Right cardiac atrium (tissue), 5 donors: ENCODE data around the gene DDT. TPM values are rescaled to one million over a fixed set of nuclear protein-coding genes. Genes with fewer than 3 reads are reported as not detected.
A peak's percentile ranks its signal among the peaks of the same experiment; 100 is the strongest.
"Not testable (repeated sequence)": the region's sequence is repeated elsewhere in the genome, so short reads cannot be mapped to it uniquely, and the experiment has no call there.

Experiments used
- ATAC-seq, 2 donors: fragments of 200-7000 bp; cut with Tn5 transposase; one replicate each; pipeline versions ENCODE4 v1.8.0 to v1.9.1; 2020; ENCODE audit warnings: moderate library complexity in 2 of 2, mild to moderate bottlenecking in 1 of 2
- DNase-seq, 3 donors: peaks; one replicate each; pipeline ENCODE4 v3.0.0-alpha.2; 2020
- H3K27ac ChIP-seq: one replicate; pipeline ENCODE4 v1.5.1; 2013; ENCODE audit warnings: mild to moderate bottlenecking, low read length, control low read depth, moderate library complexity
- H3K27me3 ChIP-seq: one replicate; pipeline ENCODE4 v1.6.1; 2013; ENCODE audit not compliant: control insufficient read depth, insufficient read depth
- H3K4me1 ChIP-seq: one replicate; pipeline ENCODE4 v1.6.1; 2013; ENCODE audit warnings: low read length; ENCODE audit not compliant: control insufficient read depth, insufficient read depth
- H3K4me3 ChIP-seq: one replicate; pipeline ENCODE4 v1.5.1; 2013; ENCODE audit warnings: low read length, control low read depth
- H3K9me3 ChIP-seq: one replicate; pipeline ENCODE4 v1.6.1; 2013; ENCODE audit warnings: low read length; ENCODE audit not compliant: control insufficient read depth
- WGBS: extraction: QIAGEN DNeasy Blood & Tissue Kit; methylation state at CpG from one replicate; pipeline ENCODE4 v1.1.7; 2013; 5-methylcytosine and 5-hydroxymethylcytosine counted together
- intact Hi-C, 4 donors: fragments of 100-400 bp; cut with DNase I; formaldehyde crosslinking; loops; one replicate each; pipeline versions ENCODE4 v1.11.0 to v1.14.0; 2022 to 2023
- polyA plus RNA-seq: library from polyadenylated mRNA; stranded (reverse); fragments of 200-250 nt; gene quantifications from one replicate; pipeline ENCODE4 v1.2.3, GENCODE V29; 2013
- total RNA-seq, 4 donors: library from RNA; stranded (reverse); fragmentation: NEBNext Ultra II Directional; extraction: Animal tissue kit (Norgen Biotek cat#: 25700); gene quantifications; one replicate each; pipeline ENCODE4 v1.2.1, GENCODE V29; 2021
- donor health status: healthy with polysubstance abuse.
- donor health status: DM: no; HTN: yes; CAD: no.
- donor health status: DM: no; HTN: no; CAD: no.
- donor health status: DM: no; HTN: yes; CAD: no; lungs with severe emphysema.
- donor health status: DM: yes; HTN: yes; CAD: no.

Gene DDT
- total and polyA plus RNA-seq, 5 donors: 125 to 437 (median 158) TPM

GRCh38 chr22:23952794-23953405 lies 21.3 kb downstream of the DDT start:
- ATAC-seq, H3K9me3 ChIP-seq, H3K4me1 ChIP-seq, H3K27ac ChIP-seq, H3K4me3 ChIP-seq, H3K27me3 ChIP-seq, DNase-seq, intact Hi-C loops: not testable (repeated sequence)
- 73% methylated on average over 11 of the region's 11 CpGs for WGBS

- peak in 1 of 2 donors; percentile 15 for ATAC-seq
- DNase-seq, H3K27me3 ChIP-seq, H3K4me3 ChIP-seq, H3K27ac ChIP-seq, intact Hi-C loops, H3K9me3 ChIP-seq, H3K4me1 ChIP-seq: not testable (repeated sequence)
- WGBS: 98% methylated on average over 2 of the region's 2 CpGs
These were observed 22.9 kb downstream of the DDT start for GRCh38 chr22:23951383-23951782.

GRCh38 chr22:23949764-23950163 lies 24.5 kb downstream of the DDT start:
- WGBS: 78% methylated on average over 17 of the region's 18 CpGs
- intact Hi-C loops, ATAC-seq, H3K9me3 ChIP-seq, H3K27me3 ChIP-seq, DNase-seq, H3K27ac ChIP-seq, H3K4me3 ChIP-seq, H3K4me1 ChIP-seq: not testable (repeated sequence)

- H3K27ac ChIP-seq, DNase-seq, intact Hi-C loops, H3K27me3 ChIP-seq, H3K4me3 ChIP-seq, ATAC-seq, H3K9me3 ChIP-seq, H3K4me1 ChIP-seq: not testable (repeated sequence)
- WGBS: 46% methylated on average over 3 of the region's 3 CpGs
These were observed 26.9 kb downstream of the DDT start for GRCh38 chr22:23947391-23947790.

- 93% methylated on average over 2 of the region's 14 CpGs for WGBS
- H3K9me3 ChIP-seq, DNase-seq, H3K4me1 ChIP-seq, H3K4me3 ChIP-seq, intact Hi-C loops, H3K27me3 ChIP-seq, H3K27ac ChIP-seq: not testable (repeated sequence)
- ATAC-seq: peak; percentile 41 to 51
These were observed 34.1 kb downstream of the DDT start for GRCh38 chr22:23940166-23940565.

- H3K9me3 ChIP-seq: no peaks in the 10 kb centered on the region
- DNase-seq (no peak), ATAC-seq (no peak)
- intact Hi-C loops: loop anchor here in 1 of 4 donors (5.0 kb wide), 1 partner anchor 68 kb away; the partner anchor contains the start of gene GSTT4
- H3K27ac ChIP-seq: no peak overlapping the region
- 81% methylated on average over 3 of the region's 3 CpGs for WGBS
- no peaks in the 10 kb centered on the region for H3K27me3 ChIP-seq
- no peak overlapping the region for H3K4me3 ChIP-seq
- H3K4me1 ChIP-seq: no peaks in the 10 kb centered on the region
These were observed 35.3 kb downstream of the DDT start for GRCh38 chr22:23939017-23939357.

GRCh38 chr22:23938328-23939016 lies 35.8 kb downstream of the DDT start:
- WGBS: 50% methylated on average over 5 of the region's 5 CpGs
- H3K27ac ChIP-seq: no peak overlapping the region
- peak; percentile 24 to 63 for ATAC-seq
- no peaks in the 10 kb centered on the region for H3K9me3 ChIP-seq
- intact Hi-C loops: loop anchor here in 1 of 4 donors (5.0 kb wide), 1 partner anchor 69 kb away; the partner anchor contains the start of gene GSTT4
- no peaks in the 10 kb centered on the region for H3K4me1 ChIP-seq
- H3K27me3 ChIP-seq: no peaks in the 10 kb centered on the region
- DNase-seq: no peak
- no peak overlapping the region for H3K4me3 ChIP-seq

GRCh38 chr22:23926561-23926960 lies 47.7 kb downstream of the DDT start:
- DNase-seq (no peak), ATAC-seq (no peak)
- H3K4me1 ChIP-seq: no peaks in the 10 kb centered on the region
- no peaks in the 10 kb centered on the region for H3K27me3 ChIP-seq
- H3K9me3 ChIP-seq: no peaks in the 10 kb centered on the region
- H3K4me3 ChIP-seq: no peak overlapping the region
- intact Hi-C loops: no loop called here
- WGBS: 77% methylated on average over 14 of the region's 14 CpGs
- no peak overlapping the region for H3K27ac ChIP-seq

- no peak overlapping the region for H3K4me3 ChIP-seq
- intact Hi-C loops: no loop called here
- no peaks in the 10 kb centered on the region for H3K9me3 ChIP-seq
- no peaks in the 10 kb centered on the region for H3K4me1 ChIP-seq
- ATAC-seq: no peak
- no peak overlapping the region for H3K27ac ChIP-seq
- DNase-seq: no peak
- H3K27me3 ChIP-seq: no peaks in the 10 kb centered on the region
- WGBS: 92% methylated on average over 6 of the region's 6 CpGs
These were observed 49.1 kb downstream of the DDT start for GRCh38 chr22:23925020-23925606.

- H3K27ac ChIP-seq: no peak overlapping the region
- no peaks in the 10 kb centered on the region for H3K4me1 ChIP-seq
- 67% methylated on average over 2 of the region's 2 CpGs for WGBS
- H3K9me3 ChIP-seq: no peaks in the 10 kb centered on the region
- DNase-seq (no peak), ATAC-seq (no peak)
- H3K27me3 ChIP-seq: no peaks in the 10 kb centered on the region
- no peak overlapping the region for H3K4me3 ChIP-seq
- intact Hi-C loops: no loop called here
These were observed 51.3 kb downstream of the DDT start for GRCh38 chr22:23922921-23923320.

- H3K27me3 ChIP-seq, H3K4me3 ChIP-seq, H3K9me3 ChIP-seq, H3K27ac ChIP-seq, intact Hi-C loops, ATAC-seq, DNase-seq, H3K4me1 ChIP-seq: not testable (repeated sequence)
- 90% methylated on average over 13 of the region's 13 CpGs for WGBS
These were observed 52.5 kb downstream of the DDT start for GRCh38 chr22:23921586-23922201.
